Retinal pigment epithelial cell (primary cell): ENCODE measurements around the gene KDM6B.
A peak's percentile ranks its signal among the peaks of the same experiment; 100 is the strongest.

Source experiments
- DNase-seq: peaks from one replicate; pipeline ENCODE4 v3.0.0-alpha.2; 2010; ENCODE audit warnings: low read depth
- H3K4me3 ChIP-seq: 2 replicates; pipeline ENCODE4 v1.5.1; 2011; ENCODE audit warnings: mild to moderate bottlenecking, low read length, control low read depth, moderate library complexity
- TF ChIP-seq, protein P1 (sequence below): conservative IDR thresholded peaks from 2 replicates; pipeline ENCODE4 v1.5.1; 2011; ENCODE audit warnings: low read depth, low read length, control low read depth, inconsistent platforms

Gene KDM6B

GRCh38 chr17:7822126-7822525 is 11.9 kb upstream of the KDM6B start:
- TF ChIP-seq, protein P1, sequence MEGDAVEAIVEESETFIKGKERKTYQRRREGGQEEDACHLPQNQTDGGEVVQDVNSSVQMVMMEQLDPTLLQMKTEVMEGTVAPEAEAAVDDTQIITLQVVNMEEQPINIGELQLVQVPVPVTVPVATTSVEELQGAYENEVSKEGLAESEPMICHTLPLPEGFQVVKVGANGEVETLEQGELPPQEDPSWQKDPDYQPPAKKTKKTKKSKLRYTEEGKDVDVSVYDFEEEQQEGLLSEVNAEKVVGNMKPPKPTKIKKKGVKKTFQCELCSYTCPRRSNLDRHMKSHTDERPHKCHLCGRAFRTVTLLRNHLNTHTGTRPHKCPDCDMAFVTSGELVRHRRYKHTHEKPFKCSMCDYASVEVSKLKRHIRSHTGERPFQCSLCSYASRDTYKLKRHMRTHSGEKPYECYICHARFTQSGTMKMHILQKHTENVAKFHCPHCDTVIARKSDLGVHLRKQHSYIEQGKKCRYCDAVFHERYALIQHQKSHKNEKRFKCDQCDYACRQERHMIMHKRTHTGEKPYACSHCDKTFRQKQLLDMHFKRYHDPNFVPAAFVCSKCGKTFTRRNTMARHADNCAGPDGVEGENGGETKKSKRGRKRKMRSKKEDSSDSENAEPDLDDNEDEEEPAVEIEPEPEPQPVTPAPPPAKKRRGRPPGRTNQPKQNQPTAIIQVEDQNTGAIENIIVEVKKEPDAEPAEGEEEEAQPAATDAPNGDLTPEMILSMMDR: no peak
- no peak overlapping the region for H3K4me3 ChIP-seq
- no peak for DNase-seq

GRCh38 chr17:7823581-7824001 is 10.4 kb upstream of the KDM6B start:
- DNase-seq: no peak
- no peak overlapping the region for H3K4me3 ChIP-seq
- TF ChIP-seq, protein P1: no peak

GRCh38 chr17:7824021-7824924 is 9.7 kb upstream of the KDM6B start:
- TF ChIP-seq, protein P1: no peak
- no peak for DNase-seq
- no peak overlapping the region for H3K4me3 ChIP-seq

GRCh38 chr17:7825206-7825990 is 8.6 kb upstream of the KDM6B start:
- TF ChIP-seq, protein P1: no peak
- no peak overlapping the region for H3K4me3 ChIP-seq
- peak; percentile 76 for DNase-seq

- no peak for DNase-seq
- TF ChIP-seq, protein P1: no peak
- no peak overlapping the region for H3K4me3 ChIP-seq
Observed at GRCh38 chr17:7830616-7831015, 3.4 kb upstream of the KDM6B start.

DNA sequence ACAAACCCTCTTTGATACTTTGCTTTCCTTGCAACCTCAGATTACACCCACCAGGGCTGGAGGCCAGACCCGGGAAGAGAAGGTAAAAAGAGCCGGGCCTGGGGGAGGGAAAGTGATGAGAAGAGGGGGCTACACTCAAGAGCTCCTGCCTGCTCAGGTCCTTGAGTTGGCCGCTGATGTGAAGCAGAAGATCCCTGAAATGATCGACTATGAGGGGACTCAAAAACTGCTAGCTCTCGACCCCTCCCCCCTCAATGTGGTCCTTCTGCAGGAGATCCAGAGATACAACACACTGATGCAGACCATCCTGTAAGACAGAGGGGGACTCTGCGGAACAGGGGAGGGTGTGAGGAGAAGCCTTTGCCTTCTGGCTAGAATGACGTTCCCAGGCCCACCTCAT is 2.8 kb upstream of the KDM6B start:
- DNase-seq: no peak
- TF ChIP-seq, protein P1: no peak
- no peak overlapping the region for H3K4me3 ChIP-seq
